Ovary (tissue), 3 donors: Measurements from ENCODE around the gene LAPTM5.

Experiments used
- CTCF ChIP-seq, 3 donors: fragments of 450-650 bp in 2 of 3; fragments of 200-600 bp in 1 of 3; IDR thresholded peaks; one replicate each; pipeline versions ENCODE4 v1.5.1 to v1.8.0; 2016 to 2022; ENCODE audit warnings: antibody characterized with exemption in 3 of 3, mild to moderate bottlenecking in 1 of 3
- POLR2A ChIP-seq: fragments of 450-650 bp; IDR thresholded peaks from one replicate; pipeline ENCODE4 v1.6.1; 2017; ENCODE audit warnings: antibody characterized with exemption, mild to moderate bottlenecking, moderate library complexity
- donor health status: DM: no; HTN: no; CAD: no.

- TF ChIP-seq CTCF (IDR thresholded peaks at IDR 0.05), result no peak
- TF ChIP-seq POLR2A, result no peak
Measured at GRCh38 chr1:30728340-30728739, 29.2 kb downstream of the LAPTM5 start.
